IMR-90 (cell line): ENCODE data around the gene ANO9.

Experiments used
- BHLHE40 ChIP-seq: fragments of 150-350 bp; IDR thresholded peaks from 2 replicates; pipeline ENCODE4 v1.6.1; 2016; ENCODE audit warnings: mild to moderate bottlenecking, low read depth, low read length
- CEBPB ChIP-seq: IDR thresholded peaks from 2 replicates; pipeline ENCODE4 v1.6.1; 2012; ENCODE audit warnings: low read depth, low read length, improper control_type of control experiment
- CHD1 ChIP-seq: IDR thresholded peaks from 2 replicates; pipeline ENCODE4 v1.6.1; 2012; ENCODE audit warnings: low read depth, low read length, improper control_type of control experiment
- FOS ChIP-seq: fragments of 150-350 bp; IDR thresholded peaks from 2 replicates; pipeline ENCODE4 v1.6.1; 2016; ENCODE audit warnings: low read depth, low read length
- MAFK ChIP-seq: IDR thresholded peaks from 2 replicates; pipeline ENCODE4 v1.6.1; 2012; ENCODE audit warnings: low read depth, low read length, improper control_type of control experiment
- POLR2A ChIP-seq: IDR thresholded peaks from 2 replicates; pipeline ENCODE4 v1.6.1; 2012; ENCODE audit warnings: mild to moderate bottlenecking, low read depth, low read length
- RAD21 ChIP-seq: IDR thresholded peaks from 2 replicates; pipeline ENCODE4 v1.6.1; 2012; ENCODE audit warnings: low read length, improper control_type of control experiment
- RFX5 ChIP-seq: IDR thresholded peaks from 2 replicates; pipeline ENCODE4 v1.8.0; 2012; ENCODE audit warnings: low read depth, mild to moderate bottlenecking, low read length, moderate library complexity
- TF ChIP-seq, protein P1 (sequence below): conservative IDR thresholded peaks from 2 replicates; pipeline ENCODE4 v1.5.1; 2012; ENCODE audit warnings: mild to moderate bottlenecking, low read depth, low read length, improper control_type of control experiment
- TF ChIP-seq, protein P2 (sequence below): fragments of 150-350 bp; IDR thresholded peaks from 2 replicates; pipeline ENCODE4 v1.6.1; 2017; ENCODE audit warnings: mild to moderate bottlenecking, antibody characterized with exemption, low read length, low read depth

DNA sequence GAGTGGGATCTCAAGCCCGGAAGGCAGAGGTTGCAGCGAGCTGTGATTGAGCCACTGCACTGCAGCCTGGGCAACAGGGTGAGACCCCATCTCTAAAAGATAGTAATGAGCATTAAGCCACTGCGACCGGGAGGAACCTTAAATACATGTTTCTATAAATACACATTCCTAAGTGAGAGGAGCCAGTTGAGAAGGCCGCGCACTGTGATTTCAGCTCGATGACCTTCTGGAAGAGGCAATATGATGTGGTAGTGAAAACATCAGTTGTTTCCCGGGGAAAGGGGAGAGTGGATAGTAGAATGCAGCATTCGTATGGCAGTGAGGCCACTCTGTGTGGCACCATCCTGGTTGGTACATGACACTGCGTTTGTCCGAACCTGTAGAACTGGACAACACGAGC, 26.2 kb upstream of the ANO9 start:
- TF ChIP-seq, protein P1, sequence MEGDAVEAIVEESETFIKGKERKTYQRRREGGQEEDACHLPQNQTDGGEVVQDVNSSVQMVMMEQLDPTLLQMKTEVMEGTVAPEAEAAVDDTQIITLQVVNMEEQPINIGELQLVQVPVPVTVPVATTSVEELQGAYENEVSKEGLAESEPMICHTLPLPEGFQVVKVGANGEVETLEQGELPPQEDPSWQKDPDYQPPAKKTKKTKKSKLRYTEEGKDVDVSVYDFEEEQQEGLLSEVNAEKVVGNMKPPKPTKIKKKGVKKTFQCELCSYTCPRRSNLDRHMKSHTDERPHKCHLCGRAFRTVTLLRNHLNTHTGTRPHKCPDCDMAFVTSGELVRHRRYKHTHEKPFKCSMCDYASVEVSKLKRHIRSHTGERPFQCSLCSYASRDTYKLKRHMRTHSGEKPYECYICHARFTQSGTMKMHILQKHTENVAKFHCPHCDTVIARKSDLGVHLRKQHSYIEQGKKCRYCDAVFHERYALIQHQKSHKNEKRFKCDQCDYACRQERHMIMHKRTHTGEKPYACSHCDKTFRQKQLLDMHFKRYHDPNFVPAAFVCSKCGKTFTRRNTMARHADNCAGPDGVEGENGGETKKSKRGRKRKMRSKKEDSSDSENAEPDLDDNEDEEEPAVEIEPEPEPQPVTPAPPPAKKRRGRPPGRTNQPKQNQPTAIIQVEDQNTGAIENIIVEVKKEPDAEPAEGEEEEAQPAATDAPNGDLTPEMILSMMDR, result no peak
- TF ChIP-seq, protein P2, sequence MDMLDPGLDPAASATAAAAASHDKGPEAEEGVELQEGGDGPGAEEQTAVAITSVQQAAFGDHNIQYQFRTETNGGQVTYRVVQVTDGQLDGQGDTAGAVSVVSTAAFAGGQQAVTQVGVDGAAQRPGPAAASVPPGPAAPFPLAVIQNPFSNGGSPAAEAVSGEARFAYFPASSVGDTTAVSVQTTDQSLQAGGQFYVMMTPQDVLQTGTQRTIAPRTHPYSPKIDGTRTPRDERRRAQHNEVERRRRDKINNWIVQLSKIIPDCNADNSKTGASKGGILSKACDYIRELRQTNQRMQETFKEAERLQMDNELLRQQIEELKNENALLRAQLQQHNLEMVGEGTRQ, result no peak
- TF ChIP-seq POLR2A (no peak), FOS (no peak), MAFK (no peak), CEBPB (no peak), RFX5 (no peak), RAD21 (no peak), CHD1 (no peak), BHLHE40 (no peak)
